ENCODE data around the gene ZNF611.
"Not testable (repeated sequence)": the region's sequence is repeated elsewhere in the genome, so short reads cannot be mapped to it uniquely, and the experiment has no call there.

The ZNF611 gene

GRCh38 chr19:52734893-52735661, at the start of gene ZNF611:
ZNF611 (minus strand) TSS chr19:52735044; CDS start chr19:52715894, 19,150 bp downstream.
- DNase-seq: peak; percentile 96

- not testable (repeated sequence) for DNase-seq
These were observed 48.0 kb upstream of the ZNF611 start for GRCh38 chr19:52782864-52783263.

- DNase-seq: no peak
These were observed 44.0 kb upstream of the ZNF611 start for GRCh38 chr19:52778811-52779210.

DNA sequence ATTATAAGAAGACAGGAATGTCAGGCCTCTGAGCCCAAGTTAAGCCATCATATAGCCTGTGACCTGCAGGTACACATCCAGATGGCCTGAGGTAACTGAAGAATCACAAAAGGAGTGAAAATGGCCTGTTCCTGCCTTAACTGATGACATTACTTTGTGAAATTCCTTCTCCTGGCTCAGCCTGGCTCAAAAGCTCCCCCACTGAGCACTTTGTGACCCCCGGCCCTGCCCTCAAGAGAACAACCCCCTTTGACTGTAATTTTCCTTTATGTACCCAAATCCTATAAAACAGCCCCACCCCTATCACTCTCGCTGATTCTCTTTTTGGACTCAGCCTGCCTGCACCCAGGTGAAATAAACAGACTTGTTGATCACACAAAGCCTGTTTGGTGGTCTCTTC, 21.6 kb upstream of the ZNF611 start:
- not testable (repeated sequence) for DNase-seq

DNA sequence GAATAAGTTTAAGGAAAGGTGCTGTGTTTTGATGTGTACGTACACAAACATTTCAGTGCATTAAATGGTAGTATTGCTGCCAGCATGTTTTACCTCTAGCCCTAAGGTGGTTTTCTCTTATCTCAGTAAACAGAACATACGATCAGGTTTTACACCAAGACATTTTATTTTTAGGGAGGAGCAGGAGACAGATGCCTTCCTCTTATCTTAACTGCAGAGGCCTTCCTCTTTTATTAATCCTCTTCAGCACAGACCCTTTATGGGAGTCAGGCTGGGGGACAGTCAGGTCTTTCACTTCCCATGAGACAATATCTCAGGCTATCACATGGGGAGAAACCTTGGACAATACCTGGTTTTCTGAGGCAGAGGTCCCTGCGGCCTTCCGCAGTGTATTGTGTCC, 14.9 kb upstream of the ZNF611 start:
- no peak for DNase-seq

DNA sequence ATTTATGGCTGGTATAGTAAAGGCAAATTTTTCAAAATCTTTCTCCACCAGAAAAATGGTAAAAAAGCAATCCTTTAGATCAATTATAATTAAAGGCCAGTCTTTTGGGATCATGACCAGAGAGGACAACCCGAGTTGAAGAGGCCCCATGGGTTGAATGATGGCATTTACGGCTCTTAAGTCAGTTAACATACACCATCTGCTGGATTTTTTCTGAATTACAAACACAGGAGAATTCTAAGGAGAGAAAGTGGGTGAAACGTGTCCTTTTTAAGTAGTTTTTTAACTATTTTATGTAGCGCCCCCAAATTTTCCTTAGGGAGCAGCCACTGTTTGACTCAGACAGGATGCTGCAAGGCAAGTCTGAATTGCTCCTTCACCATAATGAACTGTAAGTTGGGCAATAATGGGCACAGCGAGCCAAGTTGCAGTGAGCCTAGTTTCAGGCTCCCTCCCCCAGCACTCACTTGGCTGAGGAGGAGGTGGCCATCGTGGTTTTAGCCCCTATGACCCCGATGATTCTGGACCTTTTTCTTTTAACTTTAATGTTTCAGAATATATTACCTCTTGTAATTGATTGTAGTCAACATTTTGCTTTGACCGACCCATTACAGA, 13.6 kb upstream of the ZNF611 start:
- peak; percentile 49 for DNase-seq

DNA sequence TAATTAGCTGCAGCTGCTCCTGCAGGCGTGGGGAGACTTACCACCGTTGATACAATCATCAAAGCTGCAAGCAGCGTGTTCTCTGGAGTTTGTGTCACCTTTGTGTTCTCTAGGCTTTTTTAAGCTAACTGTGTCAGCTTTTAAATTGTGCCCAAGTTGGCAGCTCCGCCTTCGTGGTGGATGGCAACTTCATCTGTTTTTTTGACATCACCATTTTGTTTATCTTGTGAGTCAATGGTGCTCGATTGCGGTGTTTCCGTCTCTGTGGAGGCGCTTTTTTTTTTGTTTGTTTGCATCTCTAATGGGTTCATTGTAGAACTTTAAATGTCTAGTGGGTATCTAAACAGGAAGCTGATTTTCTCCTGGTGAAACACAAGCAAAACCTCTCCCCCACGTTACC, 11.1 kb upstream of the ZNF611 start:
- not testable (repeated sequence) for DNase-seq

GRCh38 chr19:52743091-52743490, 8.2 kb upstream of the ZNF611 start:
- no peak for DNase-seq

DNA sequence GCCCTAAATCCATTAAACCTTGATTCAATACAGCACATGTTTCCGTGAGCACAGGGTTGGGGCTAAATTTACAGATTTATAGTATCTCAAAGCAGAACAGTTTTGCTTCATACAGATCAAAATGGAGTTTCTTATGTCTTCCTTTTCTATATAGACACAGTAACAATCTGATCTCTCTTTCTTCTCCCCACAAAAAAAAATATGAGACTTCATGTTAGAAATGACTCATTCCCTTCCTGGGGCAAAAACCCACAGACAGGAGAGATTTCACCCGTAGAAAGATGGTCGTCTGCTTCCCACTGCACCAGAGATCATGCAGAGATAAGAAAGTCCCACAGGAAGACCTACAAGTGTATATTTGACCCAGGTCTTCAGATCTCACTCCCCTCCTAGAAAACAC, 7.7 kb upstream of the ZNF611 start:
- no peak for DNase-seq

DNA sequence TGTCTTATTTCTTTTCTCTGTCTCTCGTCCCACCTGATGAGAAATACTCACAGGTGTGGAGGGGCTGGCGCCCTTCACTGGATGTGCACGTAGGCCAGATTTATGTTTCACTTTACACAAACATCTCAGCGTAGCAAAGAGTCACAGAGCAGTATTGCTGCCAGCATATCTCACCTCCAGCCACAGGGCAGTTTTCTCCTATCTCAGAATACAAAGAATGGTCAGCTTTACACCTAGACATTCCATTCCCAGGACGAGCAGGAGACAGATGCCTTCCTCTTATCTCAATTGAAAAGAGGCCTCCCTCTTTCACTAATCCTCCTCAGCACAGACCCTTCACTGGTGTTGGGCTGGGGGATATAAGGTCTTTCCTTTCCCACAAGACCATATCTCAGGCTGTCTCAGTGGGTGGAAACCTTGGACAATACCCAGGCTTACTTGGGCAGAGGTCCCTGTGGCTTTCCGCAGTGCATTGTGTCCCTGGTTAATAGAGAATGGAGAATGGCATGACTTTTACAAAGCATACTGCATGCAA, 7.2 kb upstream of the ZNF611 start:
- DNase-seq: no peak

- DNase-seq: not testable (repeated sequence)
These were observed 6.5 kb upstream of the ZNF611 start for GRCh38 chr19:52741371-52741770.

DNA sequence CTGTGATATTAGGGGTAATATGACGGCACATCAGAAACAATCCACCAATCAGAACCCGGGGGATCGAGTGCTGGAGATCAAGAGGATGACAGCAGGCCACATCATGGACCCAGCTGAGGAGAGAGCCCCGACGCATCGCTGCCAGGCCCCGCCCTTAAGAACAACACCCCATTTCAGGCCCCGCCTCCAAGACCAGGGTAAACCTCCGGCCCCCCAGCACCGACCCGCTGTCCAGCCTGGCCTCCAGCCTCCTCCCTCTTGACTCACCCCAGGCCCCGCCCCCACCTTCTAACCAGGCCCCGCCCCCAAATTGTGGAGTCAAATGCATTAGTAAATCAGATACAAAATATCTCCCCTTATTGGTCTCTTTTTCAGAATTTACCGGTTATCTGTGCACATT, 4.7 kb upstream of the ZNF611 start:
- DNase-seq: no peak

- no peak for DNase-seq
These were observed 890 bp upstream of the ZNF611 start for GRCh38 chr19:52735734-52736133.

GRCh38 chr19:52734331-52734892, 432 bp downstream of the ZNF611 start:
- DNase-seq: no peak

GRCh38 chr19:52726051-52726450, 8.8 kb downstream of the ZNF611 start:
- DNase-seq: not testable (repeated sequence)

DNA sequence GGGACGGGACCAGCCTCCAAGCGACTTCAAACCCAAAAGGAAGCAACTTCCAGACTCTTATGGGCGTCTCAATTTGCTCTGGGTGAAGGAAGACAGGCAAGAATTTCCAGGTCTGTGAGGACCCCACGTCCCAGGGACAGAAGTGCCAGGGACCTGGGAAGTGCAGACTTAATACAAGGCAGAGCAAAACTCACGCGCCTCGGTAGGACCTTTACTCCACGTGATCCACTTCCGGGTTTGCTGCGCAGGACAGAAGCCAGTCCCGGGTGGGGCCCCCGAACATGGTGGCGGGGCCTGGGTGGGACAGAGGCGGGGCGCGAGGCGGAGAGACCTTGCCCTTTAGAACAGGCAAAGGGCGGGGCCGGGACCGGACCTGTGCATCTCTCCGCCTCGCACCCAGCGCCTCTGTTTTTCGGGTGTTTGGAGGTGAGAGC, 9.3 kb downstream of the ZNF611 start:
- no peak for DNase-seq

- DNase-seq: no peak
These were observed 9.9 kb downstream of the ZNF611 start for GRCh38 chr19:52724701-52725514.

DNA sequence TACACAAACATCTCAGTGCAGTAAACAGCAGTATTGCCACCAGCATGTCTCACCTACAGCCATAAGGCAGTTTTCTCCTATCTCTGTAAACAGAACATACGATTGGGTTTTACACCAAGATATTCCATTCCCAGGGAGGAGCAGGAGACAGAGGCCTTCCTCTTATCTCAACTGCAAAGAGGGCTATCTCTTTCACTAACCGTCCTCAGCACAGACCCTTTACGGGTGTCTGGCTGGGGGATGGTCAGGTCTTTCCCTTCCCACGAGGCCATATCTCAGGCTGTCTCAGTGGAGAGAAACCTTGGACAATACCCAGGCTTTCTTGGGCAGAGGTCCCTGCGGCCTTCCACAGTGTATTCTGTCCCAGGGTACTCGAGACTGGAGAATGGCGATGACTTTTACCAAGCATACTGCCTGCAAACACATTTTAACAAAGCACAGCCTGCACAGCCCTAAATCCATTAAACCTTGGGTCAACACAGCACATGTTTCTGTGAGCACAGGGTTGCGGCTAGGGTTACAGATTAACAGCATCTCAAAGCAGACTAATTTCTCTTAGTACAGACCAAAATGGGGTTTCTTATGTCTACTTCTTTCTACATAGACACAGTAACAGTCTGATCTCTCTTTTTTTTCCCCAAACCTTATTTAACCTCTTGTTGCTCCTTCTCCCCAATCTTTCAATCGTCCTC, 10.8 kb downstream of the ZNF611 start:
- not testable (repeated sequence) for DNase-seq

- DNase-seq: no peak
These were observed 12.5 kb downstream of the ZNF611 start for GRCh38 chr19:52722062-52723003.

DNA sequence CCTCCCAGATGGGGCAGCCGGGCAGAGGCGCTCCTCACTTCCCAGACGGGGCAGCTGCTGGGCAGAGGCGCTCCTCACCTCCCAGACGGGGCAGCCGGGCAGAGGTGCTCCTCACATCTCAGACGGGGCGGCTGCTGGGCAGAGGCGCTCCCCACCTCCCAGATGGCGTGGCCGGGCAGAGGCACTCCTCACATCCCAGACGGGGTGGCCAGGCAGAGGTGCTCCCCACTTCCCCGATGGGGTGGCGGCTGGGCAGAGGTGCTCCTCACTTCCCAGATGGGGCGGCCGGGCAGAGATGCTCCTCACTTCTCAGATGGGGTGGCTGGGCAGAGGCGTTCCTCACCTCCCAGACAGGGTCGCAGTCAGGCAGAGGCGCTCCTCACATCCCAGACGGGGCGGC, 14.3 kb downstream of the ZNF611 start:
- not testable (repeated sequence) for DNase-seq

- DNase-seq: no peak
These were observed 18.3 kb downstream of the ZNF611 start for GRCh38 chr19:52716522-52716921.
